Measurements from ENCODE around the gene PIEZO2. TPM values are rescaled to one million over a fixed set of nuclear protein-coding genes. Genes with fewer than 3 reads are reported as not detected.

PIEZO2 gene
- total RNA-seq, 2 experiments from 2014 or later: not detected

DNA sequence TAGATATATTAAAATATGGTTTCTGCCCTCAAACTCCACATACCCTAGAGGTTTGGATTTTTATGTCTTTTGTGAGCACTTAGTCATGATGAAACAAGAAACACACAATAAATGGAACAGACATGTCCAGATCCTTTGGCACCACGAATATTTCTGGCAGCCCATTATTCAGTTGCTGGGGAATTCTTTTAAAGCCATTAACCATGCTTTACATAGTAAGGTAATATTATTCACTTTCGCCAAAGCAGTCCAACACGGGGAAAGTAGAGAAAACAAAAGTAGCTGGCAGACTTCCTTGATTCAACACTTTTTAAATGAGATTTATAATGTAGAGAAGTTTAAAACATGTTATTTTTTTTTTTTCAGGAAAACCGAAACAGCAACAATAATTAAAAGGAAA lies 235.4 kb downstream of the PIEZO2 start:
- H3K4me3 Mint-ChIP-seq: no peak overlapping the region
- TF ChIP-seq, protein P1, sequence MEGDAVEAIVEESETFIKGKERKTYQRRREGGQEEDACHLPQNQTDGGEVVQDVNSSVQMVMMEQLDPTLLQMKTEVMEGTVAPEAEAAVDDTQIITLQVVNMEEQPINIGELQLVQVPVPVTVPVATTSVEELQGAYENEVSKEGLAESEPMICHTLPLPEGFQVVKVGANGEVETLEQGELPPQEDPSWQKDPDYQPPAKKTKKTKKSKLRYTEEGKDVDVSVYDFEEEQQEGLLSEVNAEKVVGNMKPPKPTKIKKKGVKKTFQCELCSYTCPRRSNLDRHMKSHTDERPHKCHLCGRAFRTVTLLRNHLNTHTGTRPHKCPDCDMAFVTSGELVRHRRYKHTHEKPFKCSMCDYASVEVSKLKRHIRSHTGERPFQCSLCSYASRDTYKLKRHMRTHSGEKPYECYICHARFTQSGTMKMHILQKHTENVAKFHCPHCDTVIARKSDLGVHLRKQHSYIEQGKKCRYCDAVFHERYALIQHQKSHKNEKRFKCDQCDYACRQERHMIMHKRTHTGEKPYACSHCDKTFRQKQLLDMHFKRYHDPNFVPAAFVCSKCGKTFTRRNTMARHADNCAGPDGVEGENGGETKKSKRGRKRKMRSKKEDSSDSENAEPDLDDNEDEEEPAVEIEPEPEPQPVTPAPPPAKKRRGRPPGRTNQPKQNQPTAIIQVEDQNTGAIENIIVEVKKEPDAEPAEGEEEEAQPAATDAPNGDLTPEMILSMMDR (IDR thresholded peaks at IDR 0.05): no peak
- POLR2A ChIA-PET: no interaction called here

DNA sequence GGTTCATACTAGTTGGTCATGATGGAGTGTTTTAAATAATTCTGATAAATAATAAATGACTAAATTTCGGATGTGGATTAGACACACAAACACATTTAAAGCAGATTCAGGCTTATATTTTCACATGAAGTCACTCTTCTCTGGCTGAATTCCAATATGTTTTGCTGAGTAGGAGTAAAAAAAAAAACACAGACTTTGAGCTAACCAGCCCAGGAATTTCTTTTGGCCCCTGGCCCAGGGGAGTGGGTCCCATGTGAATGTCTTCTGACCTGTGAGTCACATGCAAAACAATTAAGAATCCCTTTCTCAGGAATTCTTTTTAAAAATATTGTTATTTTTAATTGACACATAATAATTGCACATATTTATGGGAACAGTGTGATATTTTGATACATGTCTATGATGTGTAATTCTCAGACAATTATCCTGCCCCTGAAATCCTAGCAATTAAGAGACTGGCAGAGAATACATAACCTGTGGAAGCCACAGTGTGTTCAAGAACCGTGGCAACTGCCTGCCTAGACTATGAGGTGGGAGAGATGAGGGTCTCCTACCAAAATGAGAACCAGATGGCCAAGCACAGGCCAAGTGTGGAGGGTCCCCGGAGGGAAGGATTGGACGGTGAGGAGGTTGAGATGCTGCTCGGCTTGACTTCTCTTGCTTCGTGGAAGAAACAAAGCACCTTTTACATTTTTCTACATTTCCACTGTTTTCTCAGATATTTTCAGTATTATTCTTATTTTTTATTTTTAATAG lies 236.4 kb downstream of the PIEZO2 start:
- Histone ChIP-seq H3K4me1 (ENCODE audit: insufficient read depth, low read length) (no peaks in the 10 kb centered on the region), H3K36me3 (ENCODE audit: insufficient read depth, low read length) (no peaks in the 10 kb centered on the region), H3K27ac (ENCODE audit: low read depth in 1 of 2, low read length in 2 of 2) (no peak overlapping the region), H3K9me3 (ENCODE audit: control insufficient read depth in 1 of 2, insufficient read depth in 1 of 2, low read length in 2 of 2) (peaks cover 0 to 7% of the 10 kb centered on the region in 2 experiments), H3K27me3 (ENCODE audit: control insufficient read depth in 1 of 2, insufficient read depth in 2 of 2, low read length in 2 of 2) (no peaks in the 10 kb centered on the region), H3K4me3 (ENCODE audit: low read length) (no peak overlapping the region)
- ChIA-PET POLR2A (no interaction called here), CTCF (no interaction called here)
- no peak for DNase-seq
- no peak overlapping the region for H3K27ac Mint-ChIP-seq
- no peaks in the 10 kb centered on the region for H3K4me1 Mint-ChIP-seq (ENCODE audit: low read depth)
- no peaks in the 10 kb centered on the region for H3K27me3 Mint-ChIP-seq
- intact Hi-C loops (cut with DNase I, micrococcal nuclease): no loop called here
- H3K4me3 Mint-ChIP-seq: no peak overlapping the region
- no peaks in the 10 kb centered on the region for H3K36me3 Mint-ChIP-seq (ENCODE audit: low read depth)
- ATAC-seq (ENCODE audit: poor library complexity): no peak
- TF ChIP-seq, protein P1 (IDR thresholded peaks at IDR 0.05): no peak
- no peaks in the 10 kb centered on the region for H3K9me3 Mint-ChIP-seq

More for the DNA sequence above, 235.4 kb downstream of the PIEZO2 start:
- Mint-ChIP-seq H3K36me3 (ENCODE audit: low read depth) (no peaks in the 10 kb centered on the region), H3K9me3 (no peaks in the 10 kb centered on the region), H3K27ac (no peak overlapping the region), H3K4me1 (ENCODE audit: low read depth) (no peaks in the 10 kb centered on the region), H3K27me3 (no peaks in the 10 kb centered on the region)
- Histone ChIP-seq H3K27me3 (ENCODE audit: control insufficient read depth in 1 of 2, insufficient read depth in 2 of 2, low read length in 2 of 2) (no peaks in the 10 kb centered on the region), H3K36me3 (ENCODE audit: insufficient read depth, low read length) (no peaks in the 10 kb centered on the region), H3K9me3 (ENCODE audit: control insufficient read depth in 1 of 2, insufficient read depth in 1 of 2, low read length in 2 of 2) (peaks cover 0 to 7% of the 10 kb centered on the region in 2 experiments), H3K27ac (ENCODE audit: low read depth in 1 of 2, low read length in 2 of 2) (no peak overlapping the region), H3K4me3 (ENCODE audit: low read length) (no peak overlapping the region), H3K4me1 (ENCODE audit: insufficient read depth, low read length) (no peaks in the 10 kb centered on the region)
- no peak for DNase-seq
- intact Hi-C loops (cut with DNase I, micrococcal nuclease): no loop called here
- no peak for ATAC-seq (ENCODE audit: poor library complexity)
- CTCF ChIA-PET: no interaction called here

DNA sequence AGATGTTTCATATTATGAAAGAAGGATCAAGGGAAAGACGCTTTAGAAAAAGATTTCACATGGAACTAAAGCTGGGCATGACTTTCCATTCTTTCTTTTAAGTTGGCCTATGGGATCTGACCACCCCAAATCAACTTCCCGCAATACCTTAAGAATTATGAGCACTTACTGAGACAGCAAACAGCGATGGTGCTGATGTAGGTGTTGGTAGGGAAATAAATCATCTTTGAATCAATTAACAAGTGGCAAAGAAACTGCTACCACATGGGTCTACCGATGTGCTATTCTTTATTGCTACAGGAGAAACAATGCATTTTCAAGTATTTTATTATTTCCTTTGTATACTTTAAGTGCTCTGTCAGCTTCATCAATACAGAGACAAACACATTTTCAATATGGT lies 239.6 kb downstream of the PIEZO2 start:
- H3K4me3 ChIP-seq (ENCODE audit: low read length): no peak overlapping the region
- intact Hi-C loops (cut with DNase I, micrococcal nuclease): no loop called here
- no peaks in the 10 kb centered on the region for H3K4me1 Mint-ChIP-seq (ENCODE audit: low read depth)
- TF ChIP-seq, protein P1 (IDR thresholded peaks at IDR 0.05): no peak
- no peaks in the 10 kb centered on the region for H3K9me3 ChIP-seq (ENCODE audit: control insufficient read depth in 1 of 2, insufficient read depth in 1 of 2, low read length in 2 of 2)
- H3K27me3 ChIP-seq (ENCODE audit: control insufficient read depth in 1 of 2, insufficient read depth in 2 of 2, low read length in 2 of 2): no peaks in the 10 kb centered on the region
- H3K4me1 ChIP-seq (ENCODE audit: insufficient read depth, low read length): no peaks in the 10 kb centered on the region
- H3K27me3 Mint-ChIP-seq: no peaks in the 10 kb centered on the region
- H3K9me3 Mint-ChIP-seq: no peaks in the 10 kb centered on the region
- DNase-seq: no peak
- H3K36me3 Mint-ChIP-seq (ENCODE audit: low read depth): no peaks in the 10 kb centered on the region
- ChIA-PET POLR2A (no interaction called here), CTCF (no interaction called here)
- H3K27ac Mint-ChIP-seq: no peak overlapping the region
- H3K27ac ChIP-seq (ENCODE audit: low read depth in 1 of 2, low read length in 2 of 2): no peak overlapping the region
- no peak for ATAC-seq (ENCODE audit: poor library complexity)
- no peaks in the 10 kb centered on the region for H3K36me3 ChIP-seq (ENCODE audit: insufficient read depth, low read length)
- no peak overlapping the region for H3K4me3 Mint-ChIP-seq

Data from CD4-positive, alpha-beta T cell (primary cell).